NCI-H524 treated with DMSO at 0.1 percent for 48 hours (cell line): ENCODE measurements around the gene HRK.
"Not testable (repeated sequence)": the region's sequence is repeated elsewhere in the genome, so short reads cannot be mapped to it uniquely, and the experiment has no call there.

Experiments
- DNase-seq: peaks from one replicate; lab custom pipeline; 2025; lab: John Stamatoyannopoulos, UW

Gene HRK

GRCh38 chr12:116818948-116819832 is 62.1 kb downstream of the HRK start:
- DNase-seq = peak; percentile 33

GRCh38 chr12:116818341-116818856 is 62.8 kb downstream of the HRK start:
- no peak for DNase-seq

GRCh38 chr12:116814766-116815165 is 66.5 kb downstream of the HRK start:
- DNase-seq = not testable (repeated sequence)

GRCh38 chr12:116813271-116814041 is 67.8 kb downstream of the HRK start:
- DNase-seq = no peak

GRCh38 chr12:116812238-116812637 is 69.0 kb downstream of the HRK start:
- no peak for DNase-seq

- no peak for DNase-seq
Measured at GRCh38 chr12:116808113-116809105, 72.8 kb downstream of the HRK start.

GRCh38 chr12:116807546-116807945 is 73.7 kb downstream of the HRK start:
- no peak for DNase-seq

- no peak for DNase-seq
Measured at GRCh38 chr12:116806845-116807440, 74.3 kb downstream of the HRK start.
